Measurements from ENCODE around the gene CCL24. TPM values are rescaled to one million over a fixed set of nuclear protein-coding genes. Genes with fewer than 3 reads are reported as not detected.

The CCL24 gene
- total RNA-seq, 1 experiment from 2014 or later, result not detected

DNA sequence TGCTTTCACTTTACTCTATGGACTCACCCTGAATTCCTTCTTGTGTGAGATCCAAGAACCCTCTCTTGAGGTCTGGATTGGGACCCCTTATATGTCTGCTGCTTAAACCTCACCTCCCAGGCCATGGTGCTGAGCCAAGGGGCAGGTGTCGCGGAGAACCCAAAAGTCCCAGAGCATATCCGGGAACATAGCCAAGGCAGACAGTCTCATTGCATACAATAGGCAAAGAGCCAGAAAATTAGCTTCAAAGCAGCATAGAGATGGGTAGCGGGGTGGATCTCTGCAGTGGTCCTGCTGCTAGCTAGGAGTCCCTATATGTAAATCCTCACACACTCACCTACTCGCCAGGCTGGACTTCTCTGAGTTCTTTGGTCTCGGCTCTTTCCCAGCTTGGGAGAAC is 5.5 kb downstream of the CCL24 start:
- ChIA-PET CTCF (no interaction called here), POLR2A (no interaction called here)
- Histone ChIP-seq H3K36me3 (ENCODE audit: control insufficient read depth, insufficient read depth, low read length) (no peaks in the 10 kb centered on the region), H3K9me3 (ENCODE audit: control insufficient read depth, insufficient read depth, low read depth, low read length) (no peaks in the 10 kb centered on the region), H3K4me3 (ENCODE audit: low read depth in 2 of 2, low read length in 2 of 2) (no peak overlapping the region), H3K27me3 (ENCODE audit: control insufficient read depth, insufficient read depth, low read length) (no peaks in the 10 kb centered on the region), H3K4me1 (ENCODE audit: control insufficient read depth, insufficient read depth, low read length) (no peaks in the 10 kb centered on the region), H3K27ac (ENCODE audit: low read length) (no peak overlapping the region)
- no TSS peak for BruUV-seq (replicated peaks)
- no peak for TF ChIP-seq POLR2AphosphoS5 (IDR thresholded peaks at IDR 0.05; ENCODE audit: low read depth, low read length)
- TF ChIP-seq SIN3A (IDR thresholded peaks at IDR 0.05; ENCODE audit: borderline replicate concordance, insufficient read depth, low read depth, low read length), result no peak
- TF ChIP-seq, protein P1, sequence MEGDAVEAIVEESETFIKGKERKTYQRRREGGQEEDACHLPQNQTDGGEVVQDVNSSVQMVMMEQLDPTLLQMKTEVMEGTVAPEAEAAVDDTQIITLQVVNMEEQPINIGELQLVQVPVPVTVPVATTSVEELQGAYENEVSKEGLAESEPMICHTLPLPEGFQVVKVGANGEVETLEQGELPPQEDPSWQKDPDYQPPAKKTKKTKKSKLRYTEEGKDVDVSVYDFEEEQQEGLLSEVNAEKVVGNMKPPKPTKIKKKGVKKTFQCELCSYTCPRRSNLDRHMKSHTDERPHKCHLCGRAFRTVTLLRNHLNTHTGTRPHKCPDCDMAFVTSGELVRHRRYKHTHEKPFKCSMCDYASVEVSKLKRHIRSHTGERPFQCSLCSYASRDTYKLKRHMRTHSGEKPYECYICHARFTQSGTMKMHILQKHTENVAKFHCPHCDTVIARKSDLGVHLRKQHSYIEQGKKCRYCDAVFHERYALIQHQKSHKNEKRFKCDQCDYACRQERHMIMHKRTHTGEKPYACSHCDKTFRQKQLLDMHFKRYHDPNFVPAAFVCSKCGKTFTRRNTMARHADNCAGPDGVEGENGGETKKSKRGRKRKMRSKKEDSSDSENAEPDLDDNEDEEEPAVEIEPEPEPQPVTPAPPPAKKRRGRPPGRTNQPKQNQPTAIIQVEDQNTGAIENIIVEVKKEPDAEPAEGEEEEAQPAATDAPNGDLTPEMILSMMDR (IDR thresholded peaks at IDR 0.05), result no peak
- no peak for TF ChIP-seq REST (IDR thresholded peaks at IDR 0.05; ENCODE audit: insufficient read depth in 1 of 2, low read depth in 2 of 2, low read length in 1 of 2)
- no peak for TF ChIP-seq TCF7L2 (IDR thresholded peaks at IDR 0.05; ENCODE audit: low read depth, low read length)
- in situ Hi-C loops (cut with HindIII; ENCODE audit: low pct_unique_long_range_greater_than_20kb, low sequenced_read_pairs), result no loop called here
- no peak for DNase-seq (ENCODE audit: low read depth, low spot score)
- ATAC-seq, result no peak
- intact Hi-C loops (cut with micrococcal nuclease; ENCODE audit: unreplicated experiment), result no loop called here

DNA sequence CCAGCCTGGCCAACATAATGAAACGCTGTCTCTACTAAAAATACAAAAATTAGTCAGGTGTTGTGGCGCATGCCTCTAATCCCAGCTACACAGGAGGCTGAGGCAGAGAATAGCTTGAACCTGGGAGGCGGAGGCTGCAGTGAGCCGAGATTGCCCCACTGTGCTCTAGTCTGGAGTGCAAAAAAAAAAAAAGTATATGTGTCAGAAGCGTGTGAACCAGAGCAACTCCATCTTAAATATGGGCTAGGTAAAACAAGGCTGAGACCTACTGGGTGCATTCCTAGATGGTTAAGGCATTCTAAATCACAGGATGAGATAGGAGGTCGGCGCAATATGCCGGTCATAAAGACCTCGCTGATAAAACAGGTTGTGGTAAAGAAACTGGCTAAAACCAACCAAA is 6.2 kb downstream of the CCL24 start:
- no peak for TF ChIP-seq TCF7L2 (IDR thresholded peaks at IDR 0.05; ENCODE audit: low read depth, low read length)
- TF ChIP-seq, protein P1 (IDR thresholded peaks at IDR 0.05), result no peak
- BruUV-seq (replicated peaks), result no TSS peak
- Histone ChIP-seq H3K36me3 (ENCODE audit: control insufficient read depth, insufficient read depth, low read length) (no peaks in the 10 kb centered on the region), H3K27ac (ENCODE audit: low read length) (no peak overlapping the region), H3K9me3 (ENCODE audit: control insufficient read depth, insufficient read depth, low read depth, low read length) (no peaks in the 10 kb centered on the region), H3K4me1 (ENCODE audit: control insufficient read depth, insufficient read depth, low read length) (no peaks in the 10 kb centered on the region), H3K27me3 (ENCODE audit: control insufficient read depth, insufficient read depth, low read length) (no peaks in the 10 kb centered on the region), H3K4me3 (ENCODE audit: low read depth in 2 of 2, low read length in 2 of 2) (no peak overlapping the region)
- intact Hi-C loops (cut with micrococcal nuclease; ENCODE audit: unreplicated experiment), result no loop called here
- ChIA-PET CTCF (no interaction called here), POLR2A (no interaction called here)
- in situ Hi-C loops (cut with HindIII; ENCODE audit: low pct_unique_long_range_greater_than_20kb, low sequenced_read_pairs), result no loop called here
- DNase-seq (ENCODE audit: low read depth, low spot score), result no peak
- no peak for ATAC-seq
